CD14-positive monocyte (primary cell): ENCODE measurements around the gene SLC27A5. TPM values are rescaled to one million over a fixed set of nuclear protein-coding genes. Genes with fewer than 3 reads are reported as not detected.

Experiments used
- DNase-seq, 3 donors: peaks; one replicate each; pipeline ENCODE4 v3.0.0-alpha.2; 2011 to 2022
- H2AFZ ChIP-seq: 2 replicates; pipeline ENCODE4 v1.6.0; 2012; ENCODE audit warnings: mild to moderate bottlenecking, low read depth, low read length, inconsistent platforms; ENCODE audit not compliant: insufficient read depth, poor library complexity, severe bottlenecking
- H3K27ac ChIP-seq, 2 donors: 1 replicate in 1 of 2; 2 replicates in 1 of 2; pipeline ENCODE4 v1.5.1; 2012 to 2013; ENCODE audit warnings: low read length in 2 of 2, control low read depth in 1 of 2, inconsistent platforms in 1 of 2, low read depth in 1 of 2, mild to moderate bottlenecking in 1 of 2
- H3K27me3 ChIP-seq, 2 donors: one replicate each; pipeline versions ENCODE4 v1.6.0 to v1.6.1; 2011 to 2013; ENCODE audit warnings: low read length in 2 of 2; ENCODE audit not compliant: control insufficient read depth in 2 of 2, insufficient read depth in 2 of 2
- H3K36me3 ChIP-seq, 2 donors: replicated peaks in 1 of 2; 1 replicate in 1 of 2; 2 replicates in 1 of 2; pipeline versions ENCODE4 v1.5.1 to v1.6.1; 2012 to 2013; ENCODE audit warnings: low read length in 2 of 2, control low read depth in 1 of 2, inconsistent platforms in 1 of 2, mild to moderate bottlenecking in 1 of 2; ENCODE audit not compliant: insufficient read depth in 2 of 2, control insufficient read depth in 1 of 2
- H3K4me1 ChIP-seq, 2 donors: 1 replicate in 1 of 2; 2 replicates in 1 of 2; pipeline versions ENCODE4 v1.5.1 to v1.6.1; 2012 to 2013; ENCODE audit warnings: low read length in 2 of 2, control low read depth in 1 of 2, inconsistent platforms in 1 of 2, mild to moderate bottlenecking in 1 of 2, moderate library complexity in 1 of 2; ENCODE audit not compliant: insufficient read depth in 2 of 2, control insufficient read depth in 1 of 2
- H3K4me2 ChIP-seq: replicated peaks from 2 replicates; pipeline ENCODE3; 2012; ENCODE audit warnings: low read length, moderate library complexity, mild to moderate bottlenecking; ENCODE audit not compliant: poor library complexity, severe bottlenecking; ENCODE audit errors: extremely low read depth
- H3K4me3 ChIP-seq, 3 experiments: fragments of 200-600 bp in 1 of 3; sonication (generic) in 1 of 3; replicated peaks in 1 of 3; 1 replicate in 2 of 3; 2 replicates in 1 of 3; pipeline ENCODE4 v1.5.1; 2011 to 2013; ENCODE audit warnings: low read length in 3 of 3, mild to moderate bottlenecking in 3 of 3, control low read depth in 2 of 3, low read depth in 2 of 3, inconsistent platforms in 1 of 3, moderate library complexity in 1 of 3
- H3K79me2 ChIP-seq: 2 replicates; pipeline ENCODE4 v1.6.0; 2012; ENCODE audit warnings: mild to moderate bottlenecking, control low read depth, inconsistent platforms, low read length, moderate library complexity; ENCODE audit not compliant: insufficient read depth
- H3K9ac ChIP-seq: 2 replicates; pipeline ENCODE4 v1.6.0; 2017; ENCODE audit warnings: low read length, mild to moderate bottlenecking; ENCODE audit not compliant: insufficient read depth, poor library complexity, severe bottlenecking
- H3K9me3 ChIP-seq, 2 donors: replicated peaks in 1 of 2; 1 replicate in 1 of 2; 2 replicates in 1 of 2; pipeline versions ENCODE4 v1.5.1 to v1.6.1; 2012 to 2013; ENCODE audit warnings: low read length in 2 of 2, control low read depth in 1 of 2; ENCODE audit not compliant: control insufficient read depth in 1 of 2, insufficient read depth in 1 of 2
- H4K20me1 ChIP-seq: 2 replicates; pipeline ENCODE4 v1.6.0; 2012; ENCODE audit warnings: mild to moderate bottlenecking, low read length, control low read depth, moderate library complexity; ENCODE audit not compliant: insufficient read depth
- H3K27ac Mint-ChIP-seq, 7 donors: one replicate each; pipeline ENCODE4 v1.8.0; 2020; ENCODE audit warnings: mild to moderate bottlenecking in 7 of 7, mixed read lengths in 7 of 7, moderate library complexity in 6 of 7, inconsistent platforms in 2 of 7
- H3K27me3 Mint-ChIP-seq, 3 donors: one replicate each; pipeline ENCODE4 v1.8.0; 2021 to 2022; ENCODE audit warnings: low read depth in 3 of 3, mild to moderate bottlenecking in 3 of 3, mixed read lengths in 3 of 3, moderate library complexity in 3 of 3, inconsistent platforms in 1 of 3
- H3K36me3 Mint-ChIP-seq, 2 donors: one replicate each; pipeline ENCODE4 v1.8.0; 2020; ENCODE audit warnings: mixed read lengths in 2 of 2, inconsistent platforms in 1 of 2, mild to moderate bottlenecking in 1 of 2
- H3K4me1 Mint-ChIP-seq: one replicate; pipeline ENCODE4 v1.8.0; 2020; ENCODE audit warnings: mild to moderate bottlenecking, mixed read lengths
- H3K4me3 Mint-ChIP-seq, 2 donors: one replicate each; pipeline ENCODE4 v1.8.0; 2020; ENCODE audit warnings: mild to moderate bottlenecking in 2 of 2, mixed read lengths in 2 of 2, moderate library complexity in 1 of 2
- H3K9me3 Mint-ChIP-seq, 7 donors: one replicate each; pipeline ENCODE4 v1.8.0; 2020 to 2022; ENCODE audit warnings: mixed read lengths in 7 of 7, mild to moderate bottlenecking in 6 of 7, moderate library complexity in 6 of 7, inconsistent platforms in 2 of 7
- CTCF ChIP-seq: fragments of 200-600 bp; IDR thresholded peaks from one replicate; pipeline ENCODE4 v1.8.0; 2022; ENCODE audit warnings: antibody characterized with exemption, mild to moderate bottlenecking
- WGBS: methylation state at CpG from one replicate; pipeline ENCODE4 v1.1.5; 2013; ENCODE audit warnings: missing lambda C conversion rate; ENCODE audit not compliant: insufficient coverage; 5-methylcytosine and 5-hydroxymethylcytosine counted together
- intact Hi-C, 2 donors: fragments of 100-400 bp; cut with micrococcal nuclease; formaldehyde crosslinking; loops; one replicate each; pipeline versions ENCODE4 v1.15.0 to v1.15.1; 2023
- polyA plus RNA-seq, 3 donors: library from polyadenylated mRNA; depleted of rRNA in 1 of 3; unstranded in 2 of 3; stranded (reverse) in 1 of 3; fragments of 300-500 nt in 2 of 3; fragments of >200 nt in 1 of 3; fragmentation: Illumina TruSeq in 2 of 3; gene quantifications; 1 replicate in 2 of 3; 2 replicates in 1 of 3; pipeline ENCODE4 v1.2.3, GENCODE V29; 2012 to 2021

Gene SLC27A5
- polyA plus RNA-seq, 3 donors: 1.5 to 2.9 (median 2.8) TPM

- Mint-ChIP-seq H3K36me3 (peaks cover 20 to 24% of the 10 kb centered on the region in 2 donors), H3K9me3 (peaks cover 0 to 16% (median 7%) of the 10 kb centered on the region in 7 donors), H3K4me1 (peaks cover 73% of the 10 kb centered on the region), H3K27ac (peak overlapping the region; percentile 98 to 100 (median 99)), H3K27me3 (peaks cover 30 to 31% (median 31%) of the 10 kb centered on the region in 3 donors), H3K4me3 (peak overlapping the region; percentile 94 to 96)
- Histone ChIP-seq H3K27ac (peak overlapping the region; percentile 97 to 98), H3K4me1 (peaks cover 68 to 79% of the 10 kb centered on the region in 2 donors), H2AFZ (peak overlapping the region; percentile 85), H3K79me2 (peaks cover 41% of the 10 kb centered on the region), H3K4me2 (peak overlapping the region; percentile 99), H3K4me3 (peak overlapping the region; percentile 53 to 95 (median 71)), H3K9me3 (peaks cover 0 to 11% of the 10 kb centered on the region in 2 donors), H3K27me3 (peaks cover 17 to 31% of the 10 kb centered on the region in 2 donors), H3K9ac (peak overlapping the region; percentile 94), H3K36me3 (peaks cover 14 to 20% of the 10 kb centered on the region in 2 donors), H4K20me1 (peaks cover 12% of the 10 kb centered on the region)
- peak; percentile 97 to 99 (median 98) for DNase-seq
- intact Hi-C loops: loop anchor here in 1 of 2 donors (1.0 to 2.0 kb wide), 2 partner anchors 14 to 15 kb away; partner anchors contain the start of genes MZF1 and TRIM28
- TF ChIP-seq CTCF: no peak
- WGBS: under 1% methylated on average over 71 of the region's 76 CpGs
These were observed 47.0 kb upstream of the SLC27A5 start for GRCh38 chr19:58558623-58559274.

- Mint-ChIP-seq H3K27ac (peak within 1 kb of the TSS; percentile 98 to 100 (median 99)), H3K27me3 (peaks cover 24 to 25% (median 25%) of the 10 kb centered on the region in 3 donors)
- H2AFZ ChIP-seq: peak within 1 kb of the TSS; percentile 85
These were observed 46.4 kb upstream of the SLC27A5 start, which contains the start of gene UBE2M for GRCh38 chr19:58558066-58558622. TSS of gene UBE2M (minus strand) at chr19:58558611. CDS start at chr19:58558381, 230 bp downstream.

More at GRCh38 chr19:58558066-58558622, 46.4 kb upstream of the SLC27A5 start, which contains the start of gene UBE2M:
- Histone ChIP-seq H3K27me3 (peaks cover 12 to 25% of the 10 kb centered on the region in 2 donors), H3K4me3 (peak within 1 kb of the TSS; percentile 81 to 95 (median 82)), H3K27ac (peak within 1 kb of the TSS; percentile 97 to 98), H3K9me3 (peaks cover 0 to 5% of the 10 kb centered on the region in 2 donors), H3K9ac (peak within 1 kb of the TSS; percentile 94), H3K4me1 (peaks cover 66 to 77% of the 10 kb centered on the region in 2 donors), H3K79me2 (peaks cover 46% of the 10 kb centered on the region), H4K20me1 (peaks cover 7% of the 10 kb centered on the region), H3K36me3 (peaks cover 19 to 26% of the 10 kb centered on the region in 2 donors), H3K4me2 (peak within 1 kb of the TSS; percentile 99)
- WGBS: under 1% methylated on average over 61 of the region's 62 CpGs
- peak; percentile 21 to 58 (median 39) for DNase-seq
- peaks cover 26% of the 10 kb centered on the region in 2 donors for H3K36me3 Mint-ChIP-seq
- peaks cover 71% of the 10 kb centered on the region for H3K4me1 Mint-ChIP-seq
- peak within 1 kb of the TSS; percentile 94 to 96 for H3K4me3 Mint-ChIP-seq
- intact Hi-C loops: loop anchor here in 1 of 2 donors (2.0 kb wide), 1 partner anchor 13 kb away; the partner anchor contains the start of gene TRIM28
- H3K9me3 Mint-ChIP-seq: peaks cover 0 to 14% (median 5%) of the 10 kb centered on the region in 7 donors
- TF ChIP-seq CTCF: no peak
